ENCODE measurements around the gene DCLK1. TPM values are rescaled to one million over a fixed set of nuclear protein-coding genes. Genes with fewer than 3 reads are reported as not detected.

The DCLK1 gene
- total RNA-seq, 4 donors from 2014 or later = 4.4 to 102 (median 13.3) TPM

GRCh38 chr13:35784286-35784951 lies 346.8 kb downstream of the DCLK1 start:
- TF ChIP-seq CTCF (IDR thresholded peaks at IDR 0.05) (no peak), POLR2A (IDR thresholded peaks at IDR 0.05) (no peak)
- no peak overlapping the region for H3K27ac ChIP-seq
- H3K9me3 ChIP-seq = no peaks in the 10 kb centered on the region
- no peak for DNase-seq
- H3K36me3 ChIP-seq = no peaks in the 10 kb centered on the region
- no peak overlapping the region for H3K4me3 ChIP-seq
- intact Hi-C loops (cut with DNase I; ENCODE audit: low total_unique reads) = no loop called here
- no peaks in the 10 kb centered on the region for H3K27me3 ChIP-seq
- no peaks in the 10 kb centered on the region for H3K4me1 ChIP-seq

GRCh38 chr13:35782793-35783192 lies 348.4 kb downstream of the DCLK1 start:
- Histone ChIP-seq H3K27me3 (no peaks in the 10 kb centered on the region), H3K4me3 (no peak overlapping the region), H3K36me3 (no peaks in the 10 kb centered on the region), H3K27ac (no peak overlapping the region), H3K9me3 (no peaks in the 10 kb centered on the region), H3K4me1 (no peaks in the 10 kb centered on the region)
- intact Hi-C loops (cut with DNase I; ENCODE audit: low total_unique reads) = no loop called here
- TF ChIP-seq CTCF (IDR thresholded peaks at IDR 0.05) (no peak), POLR2A (IDR thresholded peaks at IDR 0.05) (no peak)
- no peak for DNase-seq

GRCh38 chr13:35781036-35782000 lies 349.9 kb downstream of the DCLK1 start:
- Histone ChIP-seq H3K27me3 (no peaks in the 10 kb centered on the region), H3K4me3 (no peak overlapping the region), H3K27ac (no peak overlapping the region), H3K4me1 (no peaks in the 10 kb centered on the region), H3K9me3 (no peaks in the 10 kb centered on the region), H3K36me3 (no peaks in the 10 kb centered on the region)
- intact Hi-C loops (cut with DNase I; ENCODE audit: low total_unique reads) = no loop called here
- no peak for TF ChIP-seq POLR2A (IDR thresholded peaks at IDR 0.05)
- no peak for TF ChIP-seq CTCF (IDR thresholded peaks at IDR 0.05)
- no peak for DNase-seq

GRCh38 chr13:35780613-35781012 lies 350.6 kb downstream of the DCLK1 start:
- H3K27ac ChIP-seq = no peak overlapping the region
- TF ChIP-seq CTCF (IDR thresholded peaks at IDR 0.05) (no peak), POLR2A (IDR thresholded peaks at IDR 0.05) (no peak)
- no peaks in the 10 kb centered on the region for H3K9me3 ChIP-seq
- no peak overlapping the region for H3K4me3 ChIP-seq
- H3K27me3 ChIP-seq = no peaks in the 10 kb centered on the region
- no peaks in the 10 kb centered on the region for H3K36me3 ChIP-seq
- intact Hi-C loops (cut with DNase I; ENCODE audit: low total_unique reads) = no loop called here
- no peak for DNase-seq
- H3K4me1 ChIP-seq = no peaks in the 10 kb centered on the region

- Histone ChIP-seq H3K9me3 (no peaks in the 10 kb centered on the region), H3K36me3 (no peaks in the 10 kb centered on the region), H3K4me1 (no peaks in the 10 kb centered on the region), H3K27me3 (no peaks in the 10 kb centered on the region), H3K4me3 (no peak overlapping the region), H3K27ac (no peak overlapping the region)
- intact Hi-C loops (cut with DNase I; ENCODE audit: low total_unique reads) = no loop called here
- TF ChIP-seq CTCF (IDR thresholded peaks at IDR 0.05) = no peak
- TF ChIP-seq POLR2A (IDR thresholded peaks at IDR 0.05) = no peak
- no peak for DNase-seq
These were observed 359.3 kb downstream of the DCLK1 start for GRCh38 chr13:35771898-35772297.

Measured in uterus (tissue), 4 donors.